NCI-H748 (cell line): ENCODE measurements around the gene FIBP.

ENCODE experiments used
- DNase-seq: peaks from one replicate; lab custom pipeline; 2025; ENCODE audit not compliant: unreplicated experiment; lab: John Stamatoyannopoulos, UW

Gene FIBP

DNA sequence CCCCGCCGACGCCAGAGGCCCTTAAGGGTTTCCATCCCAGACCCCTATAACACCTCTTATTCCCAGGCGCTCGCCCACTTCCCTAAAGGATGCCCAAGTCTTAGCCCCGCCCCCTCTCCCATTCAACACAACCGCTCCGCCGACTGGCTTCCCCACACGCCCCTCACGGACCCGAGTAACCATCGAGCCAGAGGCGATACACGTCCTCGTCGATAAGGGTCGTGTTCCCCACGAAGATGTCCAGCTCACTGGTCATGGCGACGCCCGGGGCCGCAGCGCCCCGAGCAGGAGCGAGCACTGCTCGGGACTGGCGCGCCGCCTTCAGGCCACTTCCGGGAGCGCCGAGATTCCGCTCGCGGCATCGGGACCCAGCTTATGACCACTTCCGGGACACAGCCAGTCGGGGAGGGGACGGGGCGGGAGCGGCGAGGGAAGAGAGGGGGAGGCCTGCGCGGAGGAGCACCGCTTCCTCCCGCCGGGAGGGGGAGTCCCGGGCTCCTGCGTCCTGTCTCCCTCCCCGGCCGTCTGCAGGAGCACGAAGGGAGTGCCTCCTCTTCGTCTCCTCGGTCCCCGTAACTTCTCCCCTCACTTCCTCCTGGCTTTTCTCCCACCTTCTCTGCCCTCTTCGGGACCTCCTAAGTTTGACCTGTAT, at the start of gene FIBP:
Gene FIBP, minus strand, starts transcription at position 309 of the 652 bp plus-strand sequence. Its CDS starts 53 bp downstream, at position 256.
- peak; percentile 97 for DNase-seq

DNA sequence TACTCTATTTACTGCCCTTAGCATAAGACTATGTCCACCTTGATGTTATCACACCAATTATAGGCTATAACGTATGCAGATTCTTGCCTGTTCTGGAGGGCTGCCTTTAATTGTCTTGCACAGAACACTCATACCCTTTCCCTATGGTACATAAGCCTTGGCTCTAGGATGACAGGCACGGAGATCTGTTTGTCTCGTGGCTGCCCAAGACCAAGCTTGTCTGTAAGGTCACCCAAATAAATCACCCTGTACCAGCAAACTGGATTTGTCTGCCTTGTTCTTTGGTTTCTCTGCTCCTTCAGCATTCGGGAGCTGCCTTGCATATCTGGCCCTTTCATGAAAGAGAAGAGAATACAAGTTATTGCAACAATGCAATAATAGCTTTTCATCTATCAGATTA, 49.5 kb upstream of the FIBP start:
- DNase-seq = no peak

DNA sequence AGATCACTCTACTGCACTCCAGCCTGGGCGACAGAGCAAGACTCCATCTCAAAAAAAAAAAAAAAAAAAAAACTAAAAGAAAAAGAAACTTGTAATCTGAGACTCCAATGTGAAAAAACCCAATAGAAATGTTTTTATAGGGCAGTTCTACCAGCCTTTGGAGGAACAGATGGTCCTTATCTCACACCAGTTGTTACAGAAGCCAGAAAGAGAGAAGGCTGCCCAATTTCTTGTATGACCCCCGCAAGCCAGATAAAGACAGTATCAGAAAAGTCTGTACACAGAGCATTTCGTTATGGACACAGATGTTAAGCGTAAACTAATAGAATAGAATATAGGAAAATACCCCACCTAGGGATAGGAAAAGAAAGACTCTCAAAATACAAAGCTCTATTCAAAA, 45.7 kb upstream of the FIBP start:
- no peak for DNase-seq

DNA sequence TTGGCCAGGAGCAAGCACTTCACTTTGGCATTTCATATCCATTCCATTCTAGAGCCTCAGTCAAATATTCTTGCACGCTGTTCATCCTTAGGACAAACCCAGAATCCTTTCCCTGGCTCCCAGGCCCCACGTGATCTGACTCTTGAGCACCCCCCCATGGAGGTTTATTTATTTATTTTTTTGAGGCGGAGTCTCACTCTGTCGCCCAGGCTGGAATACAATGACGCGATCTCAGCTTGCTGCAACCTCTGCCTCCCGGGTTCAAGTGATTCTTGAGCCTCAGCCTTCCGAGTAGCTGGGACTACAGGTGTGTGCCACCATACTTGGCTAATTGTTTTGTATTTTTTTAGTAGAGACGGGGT, 44.3 kb upstream of the FIBP start:
- DNase-seq = peak; percentile 36

DNA sequence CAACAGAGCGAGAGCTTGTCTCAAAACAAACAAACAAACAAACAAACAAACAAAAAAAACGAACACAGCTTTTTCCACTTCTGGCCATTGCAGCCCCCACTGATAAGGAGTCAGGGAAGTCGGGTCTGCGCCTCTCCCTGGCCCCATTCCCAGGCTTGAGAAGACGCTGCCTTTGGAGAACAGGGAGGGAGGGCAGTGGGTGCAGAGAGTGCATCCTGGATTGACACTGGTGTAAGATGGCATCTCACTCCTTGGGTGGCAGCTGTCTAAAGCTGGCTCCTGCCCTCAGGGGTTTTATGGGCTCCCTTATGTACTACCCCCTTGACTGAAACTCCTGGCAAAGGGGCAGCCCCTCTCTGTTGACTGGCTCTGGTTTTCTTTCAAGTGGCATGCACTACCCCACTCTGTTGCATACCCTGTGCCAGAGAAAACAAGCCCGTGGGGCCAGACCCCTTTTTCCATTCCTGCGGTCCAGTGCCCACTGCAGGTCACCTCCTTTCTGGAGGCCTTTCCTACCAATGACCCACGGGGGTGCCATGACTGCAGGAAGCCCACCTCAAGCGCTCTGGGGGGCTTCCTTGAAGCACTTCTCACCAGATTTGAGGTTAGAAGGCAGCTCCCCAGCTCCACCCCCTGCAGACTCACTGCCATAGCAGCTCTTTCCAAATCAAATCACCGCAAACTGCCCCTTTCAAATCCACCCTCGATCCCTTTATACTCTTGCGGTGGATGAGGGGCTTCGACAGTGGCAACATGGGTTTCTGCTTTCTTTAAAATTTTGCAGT, 43.7 kb upstream of the FIBP start:
- DNase-seq = no peak

DNA sequence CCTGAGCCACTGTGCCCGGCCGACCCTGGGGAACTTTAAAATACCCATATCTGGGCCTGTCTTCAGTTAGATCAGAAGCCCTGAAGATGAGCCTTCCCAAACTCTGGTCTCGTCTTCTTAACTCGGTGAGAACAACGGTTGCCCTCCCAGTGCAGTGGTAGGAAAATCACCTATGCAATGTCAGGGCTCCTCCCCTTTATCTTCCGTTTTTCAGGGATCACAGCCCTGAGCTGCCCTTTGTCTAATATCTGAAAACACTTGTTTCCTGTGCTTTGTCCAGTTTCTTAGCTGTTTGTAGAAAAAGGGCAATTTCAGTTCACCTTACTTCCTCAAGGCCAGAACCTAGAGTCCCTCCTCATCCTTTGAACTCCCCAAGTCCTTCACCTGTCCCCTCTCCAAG, 40.4 kb upstream of the FIBP start:
- DNase-seq = no peak

DNA sequence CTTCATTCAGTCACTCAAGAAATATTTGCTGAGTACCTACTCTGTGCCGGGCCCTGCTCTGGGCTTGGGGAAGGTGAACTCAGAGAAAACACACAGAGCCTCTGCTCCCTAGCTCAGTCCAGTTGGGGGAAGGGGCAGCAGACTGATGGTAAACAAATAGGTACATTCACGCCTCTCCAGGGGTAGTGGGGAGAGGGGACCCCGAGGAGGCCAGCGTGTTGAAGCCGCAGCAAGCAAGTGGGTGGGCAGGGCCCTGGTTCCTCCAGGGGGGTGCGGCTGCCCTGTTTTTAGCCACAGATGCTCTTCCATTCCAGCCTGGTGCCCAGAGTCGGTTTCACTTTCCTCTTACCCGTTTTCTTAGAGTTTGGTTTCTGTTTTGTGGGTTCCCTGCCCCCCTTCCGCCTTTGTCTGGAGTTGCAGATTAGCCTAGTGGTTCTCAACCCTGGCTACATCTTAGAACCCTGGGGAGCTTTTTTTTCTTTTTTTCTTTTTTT, 39.7 kb upstream of the FIBP start:
- no peak for DNase-seq

DNA sequence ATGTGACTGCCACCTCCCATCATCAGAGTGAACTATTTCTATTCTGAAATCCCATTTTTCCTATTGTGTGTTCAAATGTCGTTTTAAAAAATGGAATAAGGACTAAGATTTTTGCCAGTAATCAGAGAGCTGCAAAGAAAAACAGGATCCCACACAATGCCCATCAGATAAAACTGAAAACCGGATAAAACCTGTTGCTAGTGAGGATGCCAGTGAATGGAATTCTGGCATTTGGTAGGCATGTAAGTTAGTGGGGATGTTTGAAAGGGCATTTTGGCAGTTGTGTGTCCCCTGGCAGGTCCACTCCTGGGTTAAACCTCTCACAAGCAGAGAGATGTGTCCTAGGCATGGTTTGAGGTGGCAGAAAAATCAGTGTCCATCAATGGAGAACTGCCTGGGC, 37.1 kb upstream of the FIBP start:
- no peak for DNase-seq

DNA sequence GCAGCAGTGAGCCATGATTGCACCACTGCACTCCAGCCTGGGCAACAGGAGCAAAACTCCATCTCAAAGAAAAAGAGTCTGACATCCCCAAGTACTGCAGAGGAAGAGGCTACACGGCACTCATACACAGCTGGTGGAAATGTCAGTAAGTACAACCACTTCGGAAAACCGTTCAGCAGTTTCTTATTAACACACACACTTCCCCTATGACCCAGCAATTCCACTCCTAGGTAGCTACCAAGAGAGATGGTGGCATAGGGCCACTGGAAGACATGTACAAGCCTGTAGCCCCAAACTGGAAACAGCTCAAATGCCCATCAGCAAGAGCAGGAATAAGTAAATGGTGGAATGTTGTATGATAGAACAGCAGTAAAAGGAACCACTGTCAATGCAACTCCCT, 34.3 kb upstream of the FIBP start:
- no peak for DNase-seq

DNA sequence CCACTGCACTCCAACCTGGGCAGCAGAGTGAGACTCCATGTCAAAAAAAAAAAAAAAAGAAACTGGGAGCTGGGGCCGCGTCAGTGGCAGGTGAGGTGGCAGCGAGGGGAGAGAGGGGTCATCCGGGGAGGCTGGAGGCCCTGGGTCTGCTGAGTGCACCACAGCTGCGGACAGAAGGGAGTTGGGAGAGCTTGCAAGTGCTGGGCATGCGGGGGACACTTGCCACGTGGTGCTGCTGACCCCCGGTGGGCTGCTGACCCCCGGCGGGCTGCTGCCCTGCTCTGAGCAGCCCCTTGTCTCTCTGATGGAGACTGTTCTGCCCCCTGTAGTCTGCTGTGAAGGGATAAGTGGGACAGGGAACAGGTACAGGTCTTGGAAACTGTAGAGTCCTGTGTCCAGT, 33.6 kb upstream of the FIBP start:
- DNase-seq = no peak

DNA sequence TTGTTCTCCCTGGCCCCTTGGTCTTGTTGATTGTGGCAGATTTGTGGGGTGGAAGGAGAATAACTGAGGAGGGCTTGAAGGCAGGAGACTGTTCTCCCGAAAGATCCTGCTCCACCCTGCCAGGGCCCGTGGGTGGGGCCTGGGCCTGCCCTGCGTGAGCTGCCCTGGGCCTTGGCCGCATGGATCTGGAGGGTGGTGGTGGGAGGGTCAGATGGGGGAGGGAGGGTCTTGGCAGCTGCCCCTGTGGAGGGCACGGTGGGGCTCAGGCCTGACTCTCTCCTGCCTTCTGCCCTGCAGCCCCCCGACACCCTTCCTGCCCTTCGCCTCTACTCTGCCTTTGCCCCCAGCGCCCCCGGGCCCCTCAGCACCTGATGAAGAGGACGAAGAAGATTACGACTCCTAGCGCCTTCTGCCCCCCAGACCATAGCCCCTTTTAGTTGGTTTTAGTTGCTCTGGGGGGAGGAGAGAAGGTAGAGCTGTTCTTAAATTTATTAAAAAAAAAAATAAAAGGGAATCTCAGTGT, 32.8 kb upstream of the FIBP start:
- no peak for DNase-seq

DNA sequence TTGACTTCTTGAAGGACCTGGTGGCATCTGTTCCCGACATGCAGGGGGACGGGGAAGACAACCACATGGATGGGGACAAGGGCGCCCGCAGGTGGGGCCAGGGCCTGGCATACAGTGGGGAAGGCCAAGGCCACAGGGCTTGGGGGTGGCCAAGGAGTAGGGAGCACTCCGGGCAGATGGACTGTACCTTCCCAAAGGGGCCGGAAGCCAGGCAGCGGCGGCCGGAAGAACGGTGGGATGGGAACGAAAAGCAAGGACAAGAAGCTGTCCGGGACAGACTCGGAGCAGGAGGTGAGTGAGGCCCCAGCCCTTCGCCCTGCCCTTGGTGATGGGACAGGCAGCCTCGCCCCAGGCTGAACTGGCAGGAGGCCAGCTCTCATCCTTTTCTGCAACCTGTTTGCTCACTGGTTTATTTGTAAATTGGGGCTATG, 32.1 kb upstream of the FIBP start:
- no peak for DNase-seq

DNA sequence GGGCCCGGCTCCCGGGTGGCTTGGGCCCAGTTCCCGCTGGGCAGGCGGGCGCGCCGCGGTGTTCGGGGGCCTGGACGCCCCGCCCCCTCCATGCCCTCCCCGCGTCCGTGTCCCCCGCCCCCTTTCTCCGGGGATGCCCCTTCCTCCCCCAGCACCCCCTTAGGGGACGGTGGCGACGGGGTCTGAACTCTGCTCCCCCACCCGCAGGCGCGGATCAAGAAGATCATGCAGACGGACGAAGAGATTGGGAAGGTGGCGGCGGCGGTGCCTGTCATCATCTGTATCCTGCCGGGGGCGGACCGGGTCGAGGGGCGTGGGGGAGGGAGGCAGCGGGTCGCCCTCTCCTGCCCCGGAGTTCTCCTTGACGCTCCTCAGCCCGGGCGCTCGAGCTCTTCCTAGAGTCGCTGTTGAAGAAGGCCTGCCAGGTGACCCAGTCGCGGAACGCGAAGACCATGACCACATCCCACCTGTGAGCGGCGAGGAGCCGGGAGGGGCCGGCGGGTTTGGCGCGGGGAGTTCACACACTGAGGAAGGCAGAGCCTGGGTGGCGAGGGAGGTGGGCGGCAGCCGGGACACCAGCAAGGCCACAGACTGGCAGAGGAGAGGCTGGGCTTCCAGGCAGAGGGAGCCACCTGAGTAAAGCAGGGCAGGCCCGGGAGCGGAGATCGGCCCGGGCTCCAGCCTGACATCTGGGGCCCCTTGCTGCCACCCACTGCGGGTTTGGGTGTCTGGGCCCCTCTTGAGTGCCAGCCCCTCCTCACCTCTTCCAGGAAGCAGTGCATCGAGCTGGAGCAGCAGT, 31.5 kb upstream of the FIBP start:
- peak; percentile 64 for DNase-seq

DNA sequence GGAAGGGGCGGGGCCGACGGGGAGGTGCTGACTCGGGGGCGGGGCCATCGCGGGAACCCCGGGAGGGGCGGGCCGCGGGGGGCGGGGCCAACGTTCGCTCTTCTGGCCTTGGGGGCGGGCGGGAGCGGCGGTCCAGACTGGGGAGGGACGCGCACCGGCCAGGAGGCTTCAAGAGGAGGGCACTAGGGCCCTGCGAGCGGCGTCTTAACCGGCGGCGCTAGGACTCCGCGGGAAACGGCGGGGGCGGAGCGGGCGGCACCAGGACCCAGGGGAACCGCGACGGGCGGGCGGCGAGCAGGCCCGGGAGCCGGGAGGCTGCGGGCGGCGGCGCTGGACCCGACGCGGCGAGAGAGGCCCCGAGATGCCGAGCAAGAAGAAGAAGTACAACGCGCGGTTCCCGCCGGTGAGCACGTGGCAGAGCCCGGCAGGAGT, 30.9 kb upstream of the FIBP start, which contains the start of gene DRAP1:
Gene DRAP1, plus strand, starts transcription at position 286 of the 432 bp plus-strand sequence. Its CDS starts 76 bp downstream, at position 362.
- peak; percentile 98 for DNase-seq

DNA sequence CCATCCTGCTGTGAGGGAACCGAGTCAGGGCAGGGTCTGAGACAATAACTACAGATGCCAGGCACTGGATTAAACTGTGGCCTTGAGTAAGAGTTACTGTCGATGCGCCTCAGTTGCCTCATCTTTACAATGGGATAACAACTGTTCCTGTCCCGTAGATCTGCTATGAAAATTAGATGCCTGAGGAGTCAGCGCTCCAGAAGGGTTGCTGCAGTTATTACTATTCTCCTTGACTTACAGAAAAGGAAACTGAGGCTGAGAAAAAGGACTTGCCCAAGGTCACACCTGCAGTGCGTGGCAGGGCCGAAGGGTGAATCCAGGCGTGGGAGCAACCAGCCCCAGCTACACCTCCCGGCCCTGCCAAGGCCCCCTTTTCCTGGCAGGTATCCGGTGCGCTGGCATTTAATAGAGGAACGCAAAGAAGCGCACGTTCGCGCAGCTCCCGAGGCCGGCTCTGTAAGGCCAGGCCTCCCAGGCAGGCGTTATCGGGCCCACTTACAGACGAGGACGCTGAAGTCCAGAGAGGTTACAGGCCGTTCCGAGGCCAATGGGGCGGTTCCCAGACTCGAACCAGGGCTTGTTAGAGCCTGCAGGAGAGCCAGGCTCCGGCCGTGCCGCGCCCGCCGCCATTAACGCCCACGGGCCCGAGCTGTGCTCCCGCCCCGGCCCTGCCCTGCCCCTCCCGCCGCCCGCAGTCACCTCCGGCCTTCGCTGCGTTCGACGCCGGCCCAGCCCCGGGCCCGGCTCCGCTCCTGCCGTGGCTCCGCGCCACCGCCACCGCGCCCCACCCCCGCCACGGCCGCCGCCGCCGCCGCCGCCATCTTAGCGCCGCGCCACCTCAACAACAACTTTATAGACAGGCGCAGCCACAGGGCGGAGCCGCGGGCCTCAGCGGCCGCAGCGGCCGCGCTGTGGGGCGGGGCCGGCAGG, 30.2 kb upstream of the FIBP start, which contains the start of gene C11orf68:
Gene C11orf68, minus strand, starts transcription at position 852 of the 930 bp plus-strand sequence. Its CDS starts 31 bp downstream, at position 821.
- DNase-seq = peak; percentile 60

DNA sequence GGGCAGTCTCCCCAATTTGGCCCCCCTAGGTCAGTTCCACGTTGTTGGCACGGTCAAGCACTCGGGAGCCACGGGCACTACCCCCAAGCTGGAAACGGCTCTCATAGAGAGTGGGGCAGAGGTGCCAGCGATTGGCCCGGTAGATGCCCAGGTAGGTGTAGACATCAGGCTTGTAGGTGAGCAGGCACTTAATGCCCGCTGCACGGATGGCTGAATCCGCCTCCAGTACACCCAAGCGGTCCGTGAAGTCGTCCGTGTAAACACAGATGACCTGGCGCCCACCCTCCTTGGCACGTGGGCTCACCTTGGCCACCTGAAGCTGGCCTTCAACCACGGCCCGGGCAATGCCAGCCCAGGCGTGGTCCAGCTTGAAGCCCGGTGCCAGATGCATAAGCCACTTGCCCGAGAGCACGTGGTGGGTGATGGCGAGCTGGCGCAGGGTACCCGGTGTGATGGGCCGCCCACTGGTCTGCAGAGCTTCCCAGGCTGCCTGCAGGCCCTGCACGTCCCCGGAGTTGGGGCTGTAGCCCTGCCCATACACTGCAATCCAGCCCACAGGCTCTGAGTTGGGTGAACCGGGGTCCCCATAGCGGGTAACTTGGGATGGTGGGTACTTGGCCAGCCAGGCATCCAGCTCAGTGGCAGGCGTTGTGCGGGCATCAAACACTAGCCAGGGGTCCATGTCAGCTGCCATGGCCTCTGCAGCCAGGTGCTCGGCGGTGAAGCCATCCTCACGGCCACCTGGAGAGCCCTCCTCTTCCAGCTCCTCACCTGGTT, 29.4 kb upstream of the FIBP start:
- DNase-seq = no peak

DNA sequence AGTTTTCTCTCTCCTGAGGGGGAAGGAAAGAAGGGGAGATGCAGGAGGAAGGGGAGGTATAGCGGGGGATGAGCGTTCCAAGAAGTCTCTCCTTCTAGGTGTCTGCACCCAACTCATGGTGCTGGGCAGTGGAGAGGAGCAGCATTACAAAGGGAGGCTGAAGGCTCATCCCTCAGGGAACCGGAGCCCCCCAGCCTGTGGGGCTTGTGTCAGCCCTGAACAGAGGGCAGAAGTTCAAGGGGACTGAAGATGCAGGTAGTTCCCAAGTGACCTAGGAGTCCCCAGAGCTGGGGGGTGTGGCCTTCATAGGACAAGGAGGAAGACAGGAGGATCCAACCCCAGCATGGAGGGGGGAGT, 28.8 kb upstream of the FIBP start:
- DNase-seq = no peak

DNA sequence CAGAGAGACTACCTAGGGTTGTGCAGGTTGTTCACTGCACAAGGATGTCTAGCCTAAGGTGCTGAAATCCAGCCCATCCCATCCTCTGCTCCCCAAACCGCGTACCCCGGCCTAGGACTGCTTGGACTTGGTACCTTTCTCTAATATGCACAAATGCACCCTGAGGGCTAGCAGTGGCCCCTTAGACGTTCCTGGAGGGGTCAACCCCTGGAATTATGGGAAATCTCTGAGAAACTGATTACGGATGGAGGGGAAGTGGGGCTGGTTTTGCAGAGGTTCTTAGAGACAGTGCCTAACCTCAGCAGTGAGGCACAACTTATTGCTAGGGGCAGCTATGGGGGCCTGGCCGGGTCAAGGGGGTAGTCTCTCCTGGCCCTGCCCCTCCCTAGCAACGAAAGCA, 28.1 kb upstream of the FIBP start:
- no peak for DNase-seq

DNA sequence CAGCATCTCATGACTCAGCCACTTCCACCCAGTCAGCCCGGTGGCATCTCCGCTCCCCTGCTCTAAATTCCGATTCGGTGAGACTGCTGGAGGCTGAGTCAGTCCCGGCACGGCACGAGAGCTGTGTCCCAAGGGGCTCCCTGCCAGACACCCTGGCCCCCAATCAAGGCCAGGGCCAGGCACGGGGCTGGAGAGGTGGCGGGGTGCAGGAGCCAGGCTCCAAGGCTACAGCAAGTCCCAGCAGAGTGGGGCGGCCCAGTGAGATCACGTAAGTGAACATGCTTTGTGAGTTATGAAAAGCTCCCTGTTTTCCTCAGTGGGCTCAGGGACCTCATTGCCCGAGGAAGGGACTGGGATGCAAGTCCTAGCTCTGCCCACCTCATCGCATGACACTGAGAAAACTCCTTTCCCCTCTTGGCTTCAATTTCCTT, 27.6 kb upstream of the FIBP start:
- no peak for DNase-seq
